GM23338 (cell line): Measurements from ENCODE around the gene KIF22.
"Not testable (repeated sequence)": the region's sequence is repeated elsewhere in the genome, so short reads cannot be mapped to it uniquely, and the experiment has no call there.

Experiments
- CTCF ChIP-seq, 2 experiments: fragments of 200-600 bp in 1 of 2; sonication (generic) in 1 of 2; conservative IDR thresholded peaks; 2 replicates each; pipeline versions ENCODE4 v1.5.1 to v1.6.1; 2016 to 2017; ENCODE audit warnings: antibody characterized with exemption in 2 of 2, low read depth in 2 of 2, mild to moderate bottlenecking in 2 of 2, moderate library complexity in 1 of 2
- EZH2 ChIP-seq: fragments of 200-600 bp; sonication (generic); IDR thresholded peaks from one replicate; pipeline ENCODE4 v1.8.0; 2017; ENCODE audit warnings: antibody characterized with exemption, mild to moderate bottlenecking, low read depth; ENCODE audit not compliant: unreplicated experiment
- EZH2phosphoT487 ChIP-seq: fragments of 200-600 bp; sonication (generic); IDR thresholded peaks from one replicate; pipeline ENCODE4 v1.8.1; 2018; ENCODE audit warnings: antibody characterized with exemption; ENCODE audit not compliant: unreplicated experiment
- JUNB ChIP-seq: IDR thresholded peaks from one replicate; pipeline ENCODE4 v1.6.1; 2016; ENCODE audit warnings: antibody characterized with exemption; ENCODE audit not compliant: unreplicated experiment
- POLR2AphosphoS5 ChIP-seq: IDR thresholded peaks from 2 replicates; pipeline ENCODE4 v1.6.1; 2016; ENCODE audit warnings: antibody characterized with exemption, low read depth
- STAT1 ChIP-seq: IDR thresholded peaks from one replicate; pipeline ENCODE4 v1.6.1; 2016; ENCODE audit warnings: antibody characterized with exemption; ENCODE audit not compliant: unreplicated experiment
- TF ChIP-seq, protein P1 (sequence below): IDR thresholded peaks from 2 replicates; pipeline ENCODE4 v1.6.1; 2016; ENCODE audit warnings: antibody characterized with exemption

DNA sequence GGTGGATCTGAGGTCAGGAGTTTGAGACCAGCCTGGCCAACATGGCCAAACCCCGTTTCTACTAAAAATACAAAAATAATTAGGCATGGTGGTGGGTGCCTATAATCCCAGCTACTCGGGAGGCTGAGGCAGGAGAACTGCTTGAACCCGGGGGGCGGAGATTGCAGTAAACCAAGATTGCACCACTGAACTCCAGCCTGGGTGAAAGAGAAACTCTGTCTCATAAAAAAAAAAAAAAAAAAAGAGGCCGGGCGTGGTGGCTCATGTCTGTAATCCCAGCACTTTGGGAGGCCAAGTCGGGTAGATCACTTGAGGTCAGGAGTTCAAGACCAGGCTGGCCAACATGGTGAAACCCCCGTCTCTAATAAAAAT lies 29.3 kb upstream of the KIF22 start:
- TF ChIP-seq CTCF (conservative IDR thresholded peaks at IDR 0.05; ENCODE audit: low read depth in 2 of 2); POLR2AphosphoS5; EZH2phosphoT487; JUNB; EZH2; STAT1: not testable (repeated sequence)
- TF ChIP-seq, protein P1, sequence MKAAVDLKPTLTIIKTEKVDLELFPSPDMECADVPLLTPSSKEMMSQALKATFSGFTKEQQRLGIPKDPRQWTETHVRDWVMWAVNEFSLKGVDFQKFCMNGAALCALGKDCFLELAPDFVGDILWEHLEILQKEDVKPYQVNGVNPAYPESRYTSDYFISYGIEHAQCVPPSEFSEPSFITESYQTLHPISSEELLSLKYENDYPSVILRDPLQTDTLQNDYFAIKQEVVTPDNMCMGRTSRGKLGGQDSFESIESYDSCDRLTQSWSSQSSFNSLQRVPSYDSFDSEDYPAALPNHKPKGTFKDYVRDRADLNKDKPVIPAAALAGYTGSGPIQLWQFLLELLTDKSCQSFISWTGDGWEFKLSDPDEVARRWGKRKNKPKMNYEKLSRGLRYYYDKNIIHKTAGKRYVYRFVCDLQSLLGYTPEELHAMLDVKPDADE, result not testable (repeated sequence)
